ENCODE data around the gene ARHGAP22.

ARHGAP22 gene

DNA sequence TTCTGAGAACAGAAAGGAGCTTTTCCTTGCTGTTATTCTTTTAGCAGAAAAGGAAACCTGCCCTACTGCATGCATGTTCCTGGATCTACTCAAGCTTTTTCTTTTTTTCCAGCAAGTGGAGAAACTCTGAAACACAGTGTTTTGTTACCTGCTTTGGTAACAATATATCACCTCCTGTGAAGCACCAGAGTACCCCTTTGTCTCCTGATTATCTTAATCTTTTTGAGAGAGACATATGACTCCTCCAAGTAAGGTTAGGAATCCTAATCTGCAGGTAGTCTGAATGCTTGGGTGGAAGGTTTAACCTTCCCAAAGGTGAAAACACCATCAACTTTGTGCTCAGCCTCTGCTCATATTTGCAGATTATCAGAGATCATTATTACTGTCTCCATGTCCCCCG lies 205.3 kb downstream of the ARHGAP22 start:
- DNase-seq (ENCODE audit: low read depth in 1 of 2, low spot score in 1 of 2), result no peak

DNA sequence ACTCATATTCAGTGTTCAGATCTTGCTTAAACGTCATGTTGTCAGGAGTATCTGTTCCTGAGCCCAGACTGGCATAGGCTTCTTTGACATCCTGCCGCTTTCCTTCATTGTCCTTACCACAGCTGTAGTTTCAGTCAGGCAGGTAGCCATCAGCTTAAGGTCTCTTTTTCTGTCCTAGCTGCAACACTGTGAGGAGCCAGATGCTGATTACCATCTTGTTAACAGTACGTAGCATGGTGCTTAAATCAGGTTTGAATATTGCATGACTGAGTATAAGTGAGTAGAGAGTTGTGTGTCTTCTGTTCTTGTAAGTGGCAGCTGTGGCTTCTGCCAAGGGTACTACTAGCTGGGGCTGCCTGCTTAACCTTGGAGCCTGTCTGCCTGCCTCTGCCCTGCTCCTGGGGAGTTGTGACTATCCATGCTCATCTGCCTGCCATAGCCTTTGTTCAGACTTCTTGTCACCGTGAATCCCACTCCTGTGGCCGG lies 205.8 kb downstream of the ARHGAP22 start:
- no peak for DNase-seq (ENCODE audit: low read depth in 1 of 2, low spot score in 1 of 2)

DNA sequence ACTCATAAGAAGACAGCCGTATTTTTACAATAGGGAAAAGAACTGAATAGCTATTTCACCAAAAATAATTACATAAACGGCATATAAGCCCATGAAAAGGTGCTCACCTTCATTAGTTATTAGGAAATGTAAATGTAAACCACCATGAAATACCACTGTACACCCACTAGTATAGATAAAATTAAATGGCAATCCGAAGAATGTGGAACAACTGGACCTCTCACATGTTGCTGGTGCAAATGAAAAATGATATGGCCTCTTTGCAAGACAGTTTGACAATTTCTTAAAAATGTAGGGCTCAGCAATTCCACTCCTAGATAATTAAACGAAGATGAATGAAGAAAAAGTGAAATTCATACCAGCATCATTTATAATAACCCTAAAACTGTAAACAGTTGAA lies 206.6 kb downstream of the ARHGAP22 start:
- no peak for DNase-seq (ENCODE audit: low read depth in 1 of 2, low spot score in 1 of 2)

Measured in activated CD4-positive, alpha-beta T cell treated with anti-CD3 and anti-CD28 coated beads, Interleukin-2, amount 50 U/mL, for 24 hours (primary cell).